GM13976 (cell line): ENCODE data around the gene SMIM45.

Experiments used
- DNase-seq: peaks from one replicate; pipeline ENCODE4 v3.0.0; 2012; ENCODE audit warnings: low spot score
- in situ Hi-C: fragments of 300-500 bp; cut with MboI; formaldehyde crosslinking; loops from one replicate; pipeline ENCODE4 v1.12.0; 2022; ENCODE audit warnings: low sequenced_read_pairs, mixed read lengths, inconsistent platforms; ENCODE audit not compliant: unreplicated experiment
- TF ChIP-seq, protein P1 (sequence below): IDR thresholded peaks from 2 replicates; pipeline ENCODE4 v1.5.1; 2012; ENCODE audit warnings: borderline replicate concordance, mild to moderate bottlenecking; ENCODE audit not compliant: insufficient read depth; ENCODE audit errors: extremely low read depth, missing control alignments, control extremely low read depth

Gene SMIM45

DNA sequence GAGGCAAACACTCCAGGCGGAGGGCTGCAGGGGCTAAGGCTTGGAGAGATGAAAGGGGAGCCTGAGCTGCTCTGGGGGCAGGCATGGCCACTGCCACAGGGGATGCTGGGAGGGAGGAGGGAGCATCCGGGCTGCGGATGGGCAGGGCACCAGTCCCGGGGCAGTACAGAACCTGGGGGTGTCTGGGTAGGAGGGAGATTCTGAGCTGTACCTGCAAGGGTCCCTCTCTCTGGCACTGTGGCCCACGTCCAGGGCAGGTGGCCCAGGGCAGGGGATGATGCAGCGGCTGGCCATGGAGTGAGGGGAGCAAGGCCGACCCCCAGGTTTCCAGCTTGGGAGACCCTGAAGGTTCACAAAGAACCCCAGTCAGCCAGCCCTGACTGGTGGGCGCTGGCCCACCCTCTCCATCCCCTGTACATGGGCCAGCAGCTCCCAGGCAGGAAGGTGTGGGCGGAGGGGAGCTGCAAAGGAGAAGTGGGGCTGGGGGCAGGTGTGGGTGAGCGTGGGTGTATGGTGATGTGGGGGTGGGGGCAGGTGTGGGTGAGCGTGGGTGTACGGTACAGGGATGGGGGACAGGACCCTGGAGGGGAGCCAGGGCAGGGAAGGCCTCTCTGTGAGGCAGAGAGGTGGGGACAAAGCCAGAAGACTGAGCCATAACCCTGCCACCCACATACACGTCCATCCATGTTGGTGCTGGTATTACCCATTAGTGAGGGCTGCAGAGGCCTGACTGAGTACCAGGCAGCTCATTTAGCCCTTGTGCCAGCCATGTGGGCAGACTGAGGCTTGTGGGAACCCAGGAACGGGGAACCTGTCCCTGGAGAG is 23.1 kb upstream of the SMIM45 start:
- TF ChIP-seq, protein P1, sequence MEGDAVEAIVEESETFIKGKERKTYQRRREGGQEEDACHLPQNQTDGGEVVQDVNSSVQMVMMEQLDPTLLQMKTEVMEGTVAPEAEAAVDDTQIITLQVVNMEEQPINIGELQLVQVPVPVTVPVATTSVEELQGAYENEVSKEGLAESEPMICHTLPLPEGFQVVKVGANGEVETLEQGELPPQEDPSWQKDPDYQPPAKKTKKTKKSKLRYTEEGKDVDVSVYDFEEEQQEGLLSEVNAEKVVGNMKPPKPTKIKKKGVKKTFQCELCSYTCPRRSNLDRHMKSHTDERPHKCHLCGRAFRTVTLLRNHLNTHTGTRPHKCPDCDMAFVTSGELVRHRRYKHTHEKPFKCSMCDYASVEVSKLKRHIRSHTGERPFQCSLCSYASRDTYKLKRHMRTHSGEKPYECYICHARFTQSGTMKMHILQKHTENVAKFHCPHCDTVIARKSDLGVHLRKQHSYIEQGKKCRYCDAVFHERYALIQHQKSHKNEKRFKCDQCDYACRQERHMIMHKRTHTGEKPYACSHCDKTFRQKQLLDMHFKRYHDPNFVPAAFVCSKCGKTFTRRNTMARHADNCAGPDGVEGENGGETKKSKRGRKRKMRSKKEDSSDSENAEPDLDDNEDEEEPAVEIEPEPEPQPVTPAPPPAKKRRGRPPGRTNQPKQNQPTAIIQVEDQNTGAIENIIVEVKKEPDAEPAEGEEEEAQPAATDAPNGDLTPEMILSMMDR, result no peak
- no peak for DNase-seq
- in situ Hi-C loops, result no loop called here

GRCh38 chr22:41929418-41929810 is 22.5 kb upstream of the SMIM45 start:
- TF ChIP-seq, protein P1, result no peak
- in situ Hi-C loops, result no loop called here
- no peak for DNase-seq

- TF ChIP-seq, protein P1, result no peak
- DNase-seq, result no peak
- in situ Hi-C loops, result no loop called here
These were observed 20.2 kb upstream of the SMIM45 start for GRCh38 chr22:41931701-41932269.

DNA sequence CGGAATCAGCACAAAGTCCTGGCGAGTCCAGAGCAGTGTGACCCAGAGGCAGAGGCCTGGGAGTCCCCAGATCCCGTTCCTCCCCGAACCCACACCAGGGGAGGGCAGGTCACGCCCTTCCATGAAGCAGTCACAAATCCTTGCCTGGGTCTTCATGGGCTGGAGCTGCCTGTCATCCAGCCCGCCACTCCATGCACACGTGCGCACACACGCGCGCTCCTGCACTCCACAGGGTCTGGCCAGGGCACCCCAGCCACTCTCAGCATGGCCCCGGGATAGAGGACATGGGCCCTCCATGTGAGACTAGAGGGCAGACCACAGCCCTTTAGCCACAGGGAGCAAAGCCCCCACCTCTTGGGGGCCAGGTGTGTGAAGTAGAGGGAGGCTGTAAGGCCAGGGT is 19.6 kb upstream of the SMIM45 start:
- TF ChIP-seq, protein P1, result no peak
- no peak for DNase-seq
- in situ Hi-C loops, result no loop called here

- TF ChIP-seq, protein P1, result no peak
- no peak for DNase-seq
- in situ Hi-C loops, result no loop called here
These were observed 18.4 kb upstream of the SMIM45 start for GRCh38 chr22:41933411-41934177.

DNA sequence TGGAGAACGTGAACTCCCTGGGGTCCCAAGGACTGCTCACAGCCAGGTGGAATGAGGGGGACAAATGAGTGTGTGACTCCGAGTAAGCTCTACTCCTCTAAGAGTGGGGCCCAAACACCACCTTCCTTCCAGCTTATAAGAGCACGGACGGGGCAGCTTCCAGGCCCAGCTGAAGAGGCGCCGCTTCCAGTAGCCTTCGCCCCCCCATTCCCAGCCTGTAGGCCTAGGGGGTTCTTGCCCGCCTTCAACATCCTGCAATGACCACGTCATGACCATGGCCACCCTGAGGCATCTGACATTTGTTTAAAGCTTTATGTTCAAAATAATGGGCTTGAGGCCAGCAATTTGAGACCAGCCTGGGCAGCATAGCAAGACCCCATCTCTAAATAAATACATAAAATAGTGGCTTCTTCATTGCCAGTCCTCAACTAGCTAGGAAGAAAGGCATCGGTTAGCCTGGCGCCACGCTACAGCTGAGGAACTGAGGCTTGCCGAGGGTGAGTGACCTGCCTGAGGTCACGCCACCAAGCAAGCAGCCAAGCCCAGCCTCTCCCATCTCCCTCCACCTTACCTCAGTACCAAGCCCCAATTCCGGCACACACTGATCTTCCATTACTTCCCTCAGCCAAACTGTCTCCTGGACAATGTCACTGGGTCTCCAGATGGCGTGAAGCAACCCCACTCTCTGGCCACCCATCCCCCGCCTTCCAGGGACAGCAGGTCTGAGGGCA is 17.5 kb upstream of the SMIM45 start:
- TF ChIP-seq, protein P1, result no peak
- in situ Hi-C loops, result no loop called here
- DNase-seq, result no peak
